Measurements from ENCODE around the gene CAMKK1.

Gene CAMKK1

DNA sequence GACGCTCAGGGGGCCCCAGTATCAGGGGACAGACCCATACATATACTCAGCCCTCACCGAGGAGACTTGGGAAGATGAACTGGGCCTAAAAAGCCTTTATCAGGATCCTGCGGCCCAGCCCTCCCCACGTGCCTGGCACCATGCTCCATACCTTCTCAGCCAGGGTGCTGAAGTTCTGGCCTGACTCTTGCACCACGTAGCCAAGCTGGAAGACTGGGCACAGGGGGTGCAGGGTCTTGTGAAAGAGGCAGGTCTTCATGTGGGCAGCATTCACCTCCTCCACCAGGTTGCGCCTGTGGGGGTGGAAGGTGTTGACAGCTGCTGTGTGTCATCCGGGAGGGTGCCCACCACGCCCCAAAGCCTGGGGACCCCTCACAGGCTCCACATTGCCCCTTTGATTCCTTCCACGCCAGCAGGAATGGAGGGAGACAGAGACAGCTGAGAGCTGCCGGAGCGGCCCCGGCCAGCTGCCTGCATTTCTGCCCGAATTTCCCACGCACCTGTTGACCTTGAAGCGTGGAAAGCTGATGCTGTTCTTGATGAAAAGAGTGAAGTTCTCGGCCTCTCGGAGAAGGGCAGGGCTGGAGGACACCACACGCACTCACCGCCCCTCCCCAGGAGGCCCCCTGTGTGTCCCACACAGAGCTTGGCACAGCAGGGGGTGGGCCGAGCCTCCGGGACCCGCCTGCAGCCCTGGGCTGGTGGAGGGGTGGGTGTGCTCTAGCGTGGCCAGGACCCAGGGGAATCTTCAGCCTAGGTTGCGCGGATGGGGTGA lies 10.4 kb upstream of the CAMKK1 start:
- Histone ChIP-seq H3K4me3 (ENCODE audit: low read length) (no peak overlapping the region), H3K27me3 (ENCODE audit: control insufficient read depth, insufficient read depth, low read length) (no peaks in the 10 kb centered on the region), H3K9ac (ENCODE audit: low read length) (no peak overlapping the region), H3K4me1 (ENCODE audit: control insufficient read depth, insufficient read depth, low read length) (no peaks in the 10 kb centered on the region), H3K36me3 (ENCODE audit: control insufficient read depth, insufficient read depth, low read length) (no peaks in the 10 kb centered on the region), H3K27ac (ENCODE audit: low read depth, low read length) (no peak overlapping the region)

DNA sequence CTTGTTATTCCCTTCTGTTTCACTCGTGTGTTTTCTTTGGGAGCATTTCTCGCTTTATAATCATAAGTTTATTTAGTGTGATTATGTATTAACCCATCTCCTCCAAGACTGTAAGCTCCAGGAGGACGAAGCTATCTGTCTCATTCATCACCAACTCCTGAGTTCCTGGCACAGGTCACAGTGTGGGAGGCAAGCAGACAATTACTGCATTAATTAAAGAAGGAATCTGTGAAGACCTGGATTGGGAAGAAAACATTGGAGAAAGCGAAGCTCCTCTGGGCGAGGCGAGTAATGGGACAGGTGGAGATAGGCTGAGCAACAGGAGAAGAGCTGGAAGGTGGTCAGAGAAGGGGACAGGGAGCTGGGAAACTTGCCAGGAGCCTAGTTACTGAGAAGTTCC lies 7.8 kb upstream of the CAMKK1 start:
- no peaks in the 10 kb centered on the region for H3K27me3 ChIP-seq (ENCODE audit: control insufficient read depth, insufficient read depth, low read length)
- no peaks in the 10 kb centered on the region for H3K4me1 ChIP-seq (ENCODE audit: control insufficient read depth, insufficient read depth, low read length)
- no peak overlapping the region for H3K4me3 ChIP-seq (ENCODE audit: low read length)
- H3K36me3 ChIP-seq (ENCODE audit: control insufficient read depth, insufficient read depth, low read length) = no peaks in the 10 kb centered on the region
- H3K9ac ChIP-seq (ENCODE audit: low read length) = no peak overlapping the region
- H3K27ac ChIP-seq (ENCODE audit: low read depth, low read length) = no peak overlapping the region

DNA sequence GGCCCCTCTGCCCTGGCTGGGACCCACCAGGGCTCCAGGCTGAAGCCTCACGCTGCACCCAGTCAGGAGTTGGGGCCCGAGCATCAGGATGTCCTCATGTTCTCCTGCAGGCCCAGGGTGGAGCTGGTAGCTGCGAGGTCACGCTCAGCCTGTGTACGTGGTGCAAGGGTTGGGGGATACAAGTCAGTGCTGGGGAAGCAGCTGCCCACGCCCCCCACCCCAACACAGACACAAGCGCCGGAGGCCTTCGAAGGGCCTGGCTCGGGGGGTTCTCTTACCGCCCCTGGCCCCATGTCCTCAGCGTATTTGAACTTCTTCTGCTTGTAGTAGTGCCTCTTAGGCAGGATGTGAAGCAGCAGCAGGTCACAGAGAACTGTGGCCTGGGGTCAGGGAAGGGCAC lies 4.9 kb upstream of the CAMKK1 start:
- H3K27me3 ChIP-seq (ENCODE audit: control insufficient read depth, insufficient read depth, low read length) = no peaks in the 10 kb centered on the region
- no peaks in the 10 kb centered on the region for H3K36me3 ChIP-seq (ENCODE audit: control insufficient read depth, insufficient read depth, low read length)
- H3K27ac ChIP-seq (ENCODE audit: low read depth, low read length) = no peak overlapping the region
- no peak overlapping the region for H3K4me3 ChIP-seq (ENCODE audit: low read length)
- H3K4me1 ChIP-seq (ENCODE audit: control insufficient read depth, insufficient read depth, low read length) = peaks cover 4% of the 10 kb centered on the region
- H3K9ac ChIP-seq (ENCODE audit: low read length) = no peak overlapping the region

DNA sequence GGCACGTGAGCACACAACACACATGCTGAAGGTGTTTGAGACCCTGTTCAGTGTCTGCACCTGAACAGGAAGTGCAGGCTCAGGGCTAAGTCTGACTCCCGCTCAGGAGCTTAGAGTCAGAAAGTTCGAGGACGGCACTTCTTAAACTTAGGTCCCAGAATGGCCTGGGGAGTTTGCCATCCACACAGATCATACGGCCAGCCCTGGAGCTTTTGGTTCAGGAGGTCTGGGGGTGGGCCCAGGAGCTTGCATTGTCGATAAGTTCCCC lies 4.0 kb upstream of the CAMKK1 start:
- Histone ChIP-seq H3K36me3 (ENCODE audit: control insufficient read depth, insufficient read depth, low read length) (no peaks in the 10 kb centered on the region), H3K27ac (ENCODE audit: low read depth, low read length) (no peak overlapping the region)

DNA sequence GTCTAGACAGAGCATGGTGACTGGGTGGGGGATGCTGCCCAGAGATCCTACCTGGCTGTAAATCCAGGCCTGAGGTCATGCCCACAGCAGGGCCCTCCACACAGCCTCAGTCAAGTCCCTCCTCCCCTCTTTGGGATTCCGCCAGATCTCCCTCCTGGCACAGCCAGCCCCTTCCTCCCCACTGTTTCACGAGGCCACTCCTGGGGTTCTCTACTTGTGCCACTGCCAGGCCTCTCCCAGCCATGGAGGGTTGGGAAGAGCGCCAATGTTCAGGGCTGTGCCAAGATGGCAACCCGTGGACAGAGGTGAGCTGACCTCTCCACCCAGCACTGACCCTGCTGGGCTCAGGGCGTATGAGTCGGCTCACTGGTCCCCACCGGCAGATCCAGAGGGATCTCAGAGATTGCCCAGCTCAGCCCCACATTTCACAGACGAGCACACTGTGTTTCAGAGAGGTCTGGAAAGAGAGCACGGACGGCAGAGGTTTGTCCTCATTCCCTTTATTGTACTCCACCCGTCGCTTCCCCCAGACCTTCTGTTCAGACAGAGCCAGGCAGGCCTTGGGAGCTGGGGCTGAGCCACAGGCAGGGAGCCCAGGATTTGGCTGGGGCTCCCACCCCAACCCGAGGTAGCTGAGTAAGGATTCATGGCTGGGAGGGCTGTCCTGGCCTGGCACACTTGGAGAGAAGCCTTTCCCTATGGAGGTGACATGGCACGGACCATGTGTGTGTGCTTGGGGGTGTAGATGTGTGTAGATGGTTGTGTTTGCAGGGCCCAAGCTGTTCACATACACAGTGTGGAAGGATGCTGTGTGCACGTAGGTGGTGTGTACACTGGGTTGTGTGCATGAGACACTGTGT lies 3.5 kb upstream of the CAMKK1 start:
- H3K27ac ChIP-seq (ENCODE audit: low read depth, low read length) = no peak overlapping the region
- peaks cover 11% of the 10 kb centered on the region for H3K4me1 ChIP-seq (ENCODE audit: control insufficient read depth, insufficient read depth, low read length)
- H3K9ac ChIP-seq (ENCODE audit: low read length) = no peak overlapping the region
- no peaks in the 10 kb centered on the region for H3K36me3 ChIP-seq (ENCODE audit: control insufficient read depth, insufficient read depth, low read length)
- no peaks in the 10 kb centered on the region for H3K27me3 ChIP-seq (ENCODE audit: control insufficient read depth, insufficient read depth, low read length)
- H3K4me3 ChIP-seq (ENCODE audit: low read length) = no peak overlapping the region

More for the DNA sequence above, 4.0 kb upstream of the CAMKK1 start:
- Histone ChIP-seq H3K4me3 (ENCODE audit: low read length) (no peak overlapping the region), H3K9ac (ENCODE audit: low read length) (no peak overlapping the region), H3K27me3 (ENCODE audit: control insufficient read depth, insufficient read depth, low read length) (no peaks in the 10 kb centered on the region), H3K4me1 (ENCODE audit: control insufficient read depth, insufficient read depth, low read length) (peaks cover 6% of the 10 kb centered on the region)

DNA sequence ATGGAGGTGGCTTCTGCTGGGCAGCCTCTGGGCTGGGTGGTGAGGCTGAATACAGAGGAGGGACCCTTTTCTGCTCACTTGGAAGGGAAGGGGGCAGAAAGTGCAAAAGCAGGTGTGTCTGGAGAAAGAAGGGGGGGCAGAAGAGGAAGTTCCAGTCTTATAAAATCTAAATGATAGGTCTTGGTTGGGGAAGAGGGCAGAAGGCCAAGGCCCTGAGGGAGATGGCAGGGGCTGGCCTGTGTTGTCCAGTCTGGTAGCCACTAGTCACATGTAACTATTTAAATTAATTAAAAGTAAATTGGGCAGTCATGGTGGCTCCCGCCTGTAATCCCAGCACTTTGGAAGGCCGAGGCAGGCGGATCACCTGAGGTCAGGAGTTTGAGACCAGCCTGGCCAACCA lies 2.5 kb upstream of the CAMKK1 start:
- Histone ChIP-seq H3K27me3 (ENCODE audit: control insufficient read depth, insufficient read depth, low read length) (no peaks in the 10 kb centered on the region), H3K27ac (ENCODE audit: low read depth, low read length) (no peak overlapping the region), H3K4me3 (ENCODE audit: low read length) (no peak overlapping the region), H3K9ac (ENCODE audit: low read length) (no peak overlapping the region), H3K36me3 (ENCODE audit: control insufficient read depth, insufficient read depth, low read length) (no peaks in the 10 kb centered on the region), H3K4me1 (ENCODE audit: control insufficient read depth, insufficient read depth, low read length) (peaks cover 21% of the 10 kb centered on the region)

DNA sequence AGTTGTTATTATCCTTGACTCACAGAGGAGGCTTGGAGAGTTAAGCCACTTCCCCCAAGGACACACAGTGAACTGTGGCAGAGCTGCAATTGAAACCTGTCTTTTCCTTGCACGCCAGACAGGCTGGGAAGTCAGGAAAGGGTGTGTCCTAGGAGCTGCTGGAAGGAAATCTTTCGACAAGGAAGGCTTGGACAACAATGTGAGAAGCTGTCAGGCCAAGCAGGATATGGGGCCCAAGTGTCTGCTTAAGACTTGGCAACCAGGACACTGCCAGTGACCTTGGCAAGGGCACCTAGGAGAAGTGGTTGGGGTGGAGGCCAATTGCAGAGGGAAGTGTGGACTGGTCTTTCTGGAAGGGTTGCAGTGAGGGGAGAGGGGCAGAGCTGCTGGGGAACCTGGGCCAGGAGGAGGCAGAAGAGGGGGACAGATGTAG lies 2.1 kb upstream of the CAMKK1 start:
- no peak overlapping the region for H3K27ac ChIP-seq (ENCODE audit: low read depth, low read length)
- no peaks in the 10 kb centered on the region for H3K27me3 ChIP-seq (ENCODE audit: control insufficient read depth, insufficient read depth, low read length)
- H3K4me1 ChIP-seq (ENCODE audit: control insufficient read depth, insufficient read depth, low read length) = peaks cover 25% of the 10 kb centered on the region
- H3K9ac ChIP-seq (ENCODE audit: low read length) = no peak overlapping the region
- no peaks in the 10 kb centered on the region for H3K36me3 ChIP-seq (ENCODE audit: control insufficient read depth, insufficient read depth, low read length)
- H3K4me3 ChIP-seq (ENCODE audit: low read length) = no peak overlapping the region

DNA sequence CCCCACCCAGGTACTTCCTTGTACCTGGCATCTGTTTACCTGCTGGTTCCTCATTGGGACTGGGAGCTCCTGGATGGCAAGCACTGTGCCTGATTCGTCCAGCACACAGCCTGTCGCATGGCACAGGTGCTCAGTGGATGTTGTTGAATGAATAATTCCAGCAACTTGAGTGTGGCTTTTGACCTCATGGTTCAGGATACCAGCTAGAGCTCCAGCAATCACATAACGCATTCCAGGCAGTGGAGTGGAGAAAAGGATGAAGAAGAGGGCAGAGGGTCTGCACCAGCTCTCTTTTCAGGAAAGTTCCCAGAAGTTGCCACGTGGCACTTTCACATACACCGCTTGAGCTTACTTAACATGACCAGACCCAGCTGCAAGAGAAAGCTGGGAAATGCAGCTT lies 1.3 kb upstream of the CAMKK1 start:
- Histone ChIP-seq H3K27ac (ENCODE audit: low read depth, low read length) (no peak overlapping the region), H3K4me1 (ENCODE audit: control insufficient read depth, insufficient read depth, low read length) (peaks cover 33% of the 10 kb centered on the region), H3K36me3 (ENCODE audit: control insufficient read depth, insufficient read depth, low read length) (no peaks in the 10 kb centered on the region), H3K27me3 (ENCODE audit: control insufficient read depth, insufficient read depth, low read length) (no peaks in the 10 kb centered on the region), H3K4me3 (ENCODE audit: low read length) (no peak overlapping the region), H3K9ac (ENCODE audit: low read length) (no peak overlapping the region)

DNA sequence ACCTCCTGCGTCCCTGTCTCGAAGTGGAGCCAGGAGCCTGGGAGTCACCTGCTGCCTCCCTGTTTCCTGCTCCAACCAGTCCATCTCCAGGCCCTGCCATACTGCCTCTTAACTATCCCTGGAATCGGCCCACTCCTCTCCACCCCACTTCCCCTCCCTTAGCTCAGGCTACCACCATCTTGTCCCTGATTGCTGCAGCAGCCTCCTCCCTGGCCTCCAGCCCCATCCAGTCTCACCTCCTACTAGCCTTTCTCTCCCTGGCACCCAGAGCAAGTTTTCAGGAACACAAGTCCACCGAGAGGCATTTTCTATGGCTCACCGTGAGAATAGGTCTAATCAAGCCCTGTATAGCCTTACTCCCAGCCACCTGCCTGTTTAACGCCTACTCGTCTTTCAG lies 865 bp upstream of the CAMKK1 start:
- Histone ChIP-seq H3K9ac (ENCODE audit: low read length) (no peak overlapping the region), H3K27ac (ENCODE audit: low read depth, low read length) (peak overlapping the region; percentile 65), H3K36me3 (ENCODE audit: control insufficient read depth, insufficient read depth, low read length) (no peaks in the 10 kb centered on the region), H3K4me3 (ENCODE audit: low read length) (peak overlapping the region; percentile 59), H3K27me3 (ENCODE audit: control insufficient read depth, insufficient read depth, low read length) (no peaks in the 10 kb centered on the region), H3K4me1 (ENCODE audit: control insufficient read depth, insufficient read depth, low read length) (peaks cover 37% of the 10 kb centered on the region)

DNA sequence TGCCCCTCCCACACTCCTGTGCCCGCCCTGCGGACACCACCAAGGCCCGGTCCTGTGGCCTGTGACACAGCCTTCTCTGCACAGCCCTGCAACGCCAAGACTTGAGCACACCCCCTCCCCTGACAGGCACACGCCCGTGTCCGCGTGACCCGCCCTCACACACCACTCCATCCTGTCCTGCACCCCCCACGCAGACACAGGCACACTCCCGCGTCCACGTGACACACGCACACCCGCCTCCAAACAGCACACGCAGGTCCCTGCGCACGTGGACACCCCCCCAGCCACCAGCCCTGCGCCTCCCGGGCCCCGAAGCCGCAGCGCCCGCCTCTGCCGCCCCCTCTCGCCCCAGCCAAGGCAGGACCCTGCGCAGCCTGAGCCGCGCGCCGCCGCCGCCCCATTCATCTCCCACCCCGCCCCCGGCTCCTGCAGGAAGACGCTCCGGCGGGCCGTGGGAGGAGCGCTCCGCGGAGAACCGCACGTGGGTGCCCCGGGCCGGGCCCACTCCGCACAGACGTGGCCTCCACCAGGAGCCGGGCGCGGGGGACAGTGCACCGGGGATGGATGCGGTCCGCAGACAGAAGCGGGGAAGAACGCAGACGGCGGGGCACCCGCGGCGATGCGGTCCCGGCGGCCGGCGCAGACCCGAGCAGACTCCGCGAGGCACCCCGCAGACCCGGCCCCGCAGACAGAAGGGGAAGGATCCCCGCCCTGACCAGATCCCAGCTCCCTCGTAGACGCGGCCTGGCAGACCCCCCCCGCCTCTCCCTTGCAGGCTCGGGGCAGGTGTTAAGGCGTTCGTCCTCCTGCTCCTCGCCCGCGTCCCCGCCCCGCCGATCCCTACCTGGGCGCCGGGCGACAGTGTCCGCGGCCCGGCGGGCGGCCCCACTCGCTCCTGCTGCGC lies 506 bp downstream of the CAMKK1 start:
- Histone ChIP-seq H3K4me1 (ENCODE audit: control insufficient read depth, insufficient read depth, low read length) (peaks cover 48% of the 10 kb centered on the region), H3K27me3 (ENCODE audit: control insufficient read depth, insufficient read depth, low read length) (no peaks in the 10 kb centered on the region), H3K9ac (ENCODE audit: low read length) (no peak overlapping the region), H3K4me3 (ENCODE audit: low read length) (peak overlapping the region; percentile 68), H3K36me3 (ENCODE audit: control insufficient read depth, insufficient read depth, low read length) (no peaks in the 10 kb centered on the region), H3K27ac (ENCODE audit: low read depth, low read length) (peak overlapping the region; percentile 93)

DNA sequence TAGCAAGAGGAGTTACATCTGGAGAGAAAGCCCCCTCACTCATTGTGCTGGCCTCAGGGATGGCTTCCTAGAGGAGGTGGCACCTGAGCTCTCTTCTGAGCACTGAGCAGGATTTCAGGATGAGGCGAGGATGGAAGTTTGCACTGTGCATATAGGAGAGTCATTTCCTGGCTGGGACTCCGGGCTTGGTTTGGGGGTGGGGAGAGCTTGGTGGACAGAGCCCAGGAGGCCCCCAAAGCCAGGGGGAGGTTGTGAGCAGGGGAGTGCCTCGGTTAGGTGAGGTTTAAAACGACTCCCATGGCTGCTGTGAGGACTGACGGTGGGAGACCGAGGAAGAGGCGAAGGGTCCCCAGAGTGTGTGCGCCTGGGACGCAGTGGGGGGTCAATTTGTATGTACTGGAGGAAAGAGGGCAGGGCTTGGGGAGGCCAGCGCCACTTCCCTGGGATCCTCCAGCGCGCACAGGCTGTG lies 1.2 kb downstream of the CAMKK1 start:
- Histone ChIP-seq H3K4me1 (ENCODE audit: control insufficient read depth, insufficient read depth, low read length) (peaks cover 52% of the 10 kb centered on the region), H3K27me3 (ENCODE audit: control insufficient read depth, insufficient read depth, low read length) (no peaks in the 10 kb centered on the region), H3K9ac (ENCODE audit: low read length) (no peak overlapping the region), H3K4me3 (ENCODE audit: low read length) (peak overlapping the region; percentile 68), H3K36me3 (ENCODE audit: control insufficient read depth, insufficient read depth, low read length) (no peaks in the 10 kb centered on the region), H3K27ac (ENCODE audit: low read depth, low read length) (peak overlapping the region; percentile 93)

DNA sequence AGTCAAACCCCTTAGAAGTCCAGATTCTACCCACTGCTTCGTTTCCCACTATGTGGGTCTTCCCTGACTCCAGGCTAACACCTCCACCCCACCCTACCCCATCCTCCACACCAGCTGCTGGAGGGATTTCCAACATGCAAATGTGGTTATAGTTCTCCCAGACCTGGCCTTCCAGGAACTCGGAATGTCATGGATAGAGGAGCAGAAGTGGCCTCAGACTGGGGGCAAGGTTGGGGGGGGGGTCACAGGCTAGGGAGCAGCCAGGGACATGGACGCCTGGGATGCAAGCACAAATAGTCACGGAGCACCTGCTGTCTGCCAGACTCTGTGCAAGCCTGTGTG lies 2.0 kb downstream of the CAMKK1 start:
- Histone ChIP-seq H3K4me1 (ENCODE audit: control insufficient read depth, insufficient read depth, low read length) (peaks cover 52% of the 10 kb centered on the region), H3K4me3 (ENCODE audit: low read length) (no peak overlapping the region), H3K9ac (ENCODE audit: low read length) (no peak overlapping the region), H3K36me3 (ENCODE audit: control insufficient read depth, insufficient read depth, low read length) (no peaks in the 10 kb centered on the region), H3K27me3 (ENCODE audit: control insufficient read depth, insufficient read depth, low read length) (no peaks in the 10 kb centered on the region), H3K27ac (ENCODE audit: low read depth, low read length) (peak overlapping the region; percentile 93)

All from rectal smooth muscle tissue (tissue), 1 donor.